GM10266 (cell line): ENCODE measurements around the gene RALGPS1.

Experiments
- DNase-seq: peaks from one replicate; pipeline ENCODE4 v3.0.0; 2012; ENCODE audit errors: extremely low spot score
- TF ChIP-seq, protein P1 (sequence below): IDR thresholded peaks from 2 replicates; pipeline ENCODE4 v1.5.1; 2012; ENCODE audit warnings: mild to moderate bottlenecking, low read depth; ENCODE audit not compliant: control insufficient read depth, insufficient read depth; ENCODE audit errors: missing control alignments

Gene RALGPS1

DNA sequence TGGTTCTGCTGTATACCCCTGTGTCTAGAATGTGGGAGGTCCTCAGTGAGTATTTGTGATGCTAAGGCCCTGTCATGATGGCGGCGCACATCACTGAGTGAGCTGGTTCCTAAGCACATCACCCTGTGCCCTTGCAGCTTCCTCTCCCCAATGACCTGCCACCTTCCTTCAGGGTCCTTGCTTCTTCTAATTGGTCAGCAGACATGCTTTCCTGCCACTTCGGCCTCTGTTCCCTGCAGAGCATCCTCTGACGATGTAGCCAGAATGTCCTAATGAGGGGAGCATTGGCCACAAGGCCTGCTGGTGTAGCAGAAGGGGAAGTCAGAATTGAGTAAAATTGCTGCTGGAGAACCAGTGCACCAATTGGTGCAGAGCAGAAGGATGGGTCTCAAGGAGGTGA, 238.9 kb downstream of the RALGPS1 start:
- TF ChIP-seq, protein P1, sequence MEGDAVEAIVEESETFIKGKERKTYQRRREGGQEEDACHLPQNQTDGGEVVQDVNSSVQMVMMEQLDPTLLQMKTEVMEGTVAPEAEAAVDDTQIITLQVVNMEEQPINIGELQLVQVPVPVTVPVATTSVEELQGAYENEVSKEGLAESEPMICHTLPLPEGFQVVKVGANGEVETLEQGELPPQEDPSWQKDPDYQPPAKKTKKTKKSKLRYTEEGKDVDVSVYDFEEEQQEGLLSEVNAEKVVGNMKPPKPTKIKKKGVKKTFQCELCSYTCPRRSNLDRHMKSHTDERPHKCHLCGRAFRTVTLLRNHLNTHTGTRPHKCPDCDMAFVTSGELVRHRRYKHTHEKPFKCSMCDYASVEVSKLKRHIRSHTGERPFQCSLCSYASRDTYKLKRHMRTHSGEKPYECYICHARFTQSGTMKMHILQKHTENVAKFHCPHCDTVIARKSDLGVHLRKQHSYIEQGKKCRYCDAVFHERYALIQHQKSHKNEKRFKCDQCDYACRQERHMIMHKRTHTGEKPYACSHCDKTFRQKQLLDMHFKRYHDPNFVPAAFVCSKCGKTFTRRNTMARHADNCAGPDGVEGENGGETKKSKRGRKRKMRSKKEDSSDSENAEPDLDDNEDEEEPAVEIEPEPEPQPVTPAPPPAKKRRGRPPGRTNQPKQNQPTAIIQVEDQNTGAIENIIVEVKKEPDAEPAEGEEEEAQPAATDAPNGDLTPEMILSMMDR: no peak
- no peak for DNase-seq

DNA sequence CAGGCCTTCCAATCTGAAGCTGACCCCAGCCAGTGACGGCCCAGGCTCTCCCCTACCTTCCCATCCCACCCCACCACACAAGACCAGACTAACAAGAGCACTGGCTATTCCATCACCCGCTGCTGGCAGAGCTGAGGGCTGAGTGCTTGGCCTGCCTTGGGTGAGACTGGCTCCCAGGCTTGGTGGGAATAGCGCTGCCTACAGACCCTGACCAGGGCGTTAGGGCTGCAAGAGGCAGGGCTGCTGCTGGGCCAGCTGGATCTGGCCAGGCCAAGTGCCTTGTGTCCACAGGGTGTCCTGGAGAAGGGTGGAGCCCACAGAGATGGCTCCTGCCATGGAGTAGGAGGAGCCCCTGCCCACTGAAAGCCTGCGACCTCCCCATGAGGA, 239.4 kb downstream of the RALGPS1 start:
- TF ChIP-seq, protein P1: no peak

DNA sequence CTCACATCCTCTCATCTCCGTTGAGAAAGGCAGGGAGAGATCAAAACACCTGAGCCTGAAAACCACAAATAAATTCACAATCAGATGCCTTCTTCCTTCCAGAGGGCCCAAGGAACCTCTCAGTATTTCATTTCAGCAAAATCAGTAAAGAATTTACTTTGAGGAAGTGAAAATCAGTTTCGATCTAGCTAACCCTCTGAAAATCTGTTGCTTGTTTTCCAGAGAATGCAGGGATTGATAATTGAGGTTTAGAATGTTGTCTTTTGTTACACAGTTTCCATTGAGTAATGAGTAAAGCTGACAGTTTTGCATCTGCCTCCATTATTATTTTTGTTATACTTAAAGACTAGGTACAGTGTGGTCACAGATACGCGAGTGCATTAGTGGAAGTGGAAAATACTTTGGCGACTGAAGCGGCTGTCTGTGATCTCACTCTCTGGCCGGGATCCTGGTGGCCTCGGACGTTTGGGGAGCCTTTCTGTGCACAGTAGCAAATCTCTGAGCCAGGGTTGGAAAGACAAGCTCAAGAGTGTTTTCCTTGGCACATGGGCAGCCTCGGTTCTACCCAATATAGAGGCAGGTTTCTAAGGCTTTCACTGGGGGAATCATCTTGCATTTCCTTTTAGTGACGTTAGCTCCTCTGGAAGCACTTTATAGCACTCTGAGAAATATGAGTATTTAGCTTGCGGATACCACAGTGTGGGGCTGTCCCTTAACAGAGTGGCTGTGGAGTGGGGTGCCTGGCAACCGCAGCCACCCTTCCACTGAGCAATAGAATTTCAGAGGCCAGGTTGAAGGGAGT, 240.0 kb downstream of the RALGPS1 start:
- TF ChIP-seq, protein P1: no peak
- DNase-seq: peak; percentile 41

More for the DNA sequence above, 239.4 kb downstream of the RALGPS1 start:
- DNase-seq: no peak

DNA sequence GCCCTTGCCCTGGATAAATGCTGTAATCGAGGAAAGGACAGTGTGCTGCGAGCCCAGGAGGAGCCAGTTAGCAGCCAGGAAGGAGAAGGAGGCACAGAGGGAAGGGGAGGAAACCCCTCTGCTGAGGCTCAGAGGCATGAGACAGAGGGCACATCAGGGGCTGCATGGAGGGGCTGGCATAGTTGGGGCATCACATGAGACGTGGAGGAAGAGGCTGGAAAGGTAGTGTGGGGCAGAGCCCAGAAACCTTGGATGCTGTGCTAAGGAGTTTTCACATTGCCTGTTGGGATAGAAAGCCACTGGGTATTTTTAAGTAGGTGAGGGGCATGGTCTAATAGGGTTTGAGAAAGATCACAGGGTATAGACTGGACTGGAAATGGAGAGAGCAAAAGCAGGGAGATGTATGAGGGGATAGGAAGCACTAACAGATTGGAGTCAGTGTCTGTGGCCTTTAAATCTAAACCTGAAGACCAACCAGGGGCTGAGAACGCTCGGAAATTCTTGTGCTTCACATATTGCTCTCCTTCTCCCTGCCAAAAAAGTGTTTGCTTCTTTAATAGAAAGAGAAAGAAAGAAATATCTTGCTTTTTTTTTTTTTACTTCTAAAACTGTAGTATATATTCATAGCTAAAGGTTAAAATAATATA, 240.9 kb downstream of the RALGPS1 start:
- TF ChIP-seq, protein P1: no peak
- DNase-seq: no peak

DNA sequence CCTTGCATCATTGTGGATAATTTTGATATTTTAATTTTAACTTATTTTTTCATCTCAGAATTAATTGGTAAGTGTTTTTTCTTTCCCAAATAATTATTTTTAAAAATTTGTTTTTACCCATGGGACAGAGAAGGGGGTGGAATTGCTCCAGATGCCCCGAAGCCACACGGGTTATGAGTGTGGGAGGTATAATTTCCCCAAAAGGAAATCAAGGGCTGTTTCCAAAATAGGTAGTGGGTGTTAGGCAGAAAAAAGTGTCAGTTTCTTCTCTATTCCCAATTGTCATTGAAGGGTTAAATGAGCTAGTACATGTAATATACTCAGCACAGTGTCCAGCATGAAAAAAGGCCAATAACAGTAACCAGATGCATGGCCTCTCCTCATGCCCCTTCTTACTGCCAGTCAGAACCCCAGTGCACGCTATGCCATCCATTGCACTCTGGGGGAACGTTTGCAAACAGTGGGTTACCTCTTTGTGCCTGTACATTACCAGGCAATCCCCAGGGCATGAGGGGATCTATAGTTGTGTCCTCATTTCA, 244.3 kb downstream of the RALGPS1 start:
- no peak for DNase-seq
- TF ChIP-seq, protein P1: no peak

DNA sequence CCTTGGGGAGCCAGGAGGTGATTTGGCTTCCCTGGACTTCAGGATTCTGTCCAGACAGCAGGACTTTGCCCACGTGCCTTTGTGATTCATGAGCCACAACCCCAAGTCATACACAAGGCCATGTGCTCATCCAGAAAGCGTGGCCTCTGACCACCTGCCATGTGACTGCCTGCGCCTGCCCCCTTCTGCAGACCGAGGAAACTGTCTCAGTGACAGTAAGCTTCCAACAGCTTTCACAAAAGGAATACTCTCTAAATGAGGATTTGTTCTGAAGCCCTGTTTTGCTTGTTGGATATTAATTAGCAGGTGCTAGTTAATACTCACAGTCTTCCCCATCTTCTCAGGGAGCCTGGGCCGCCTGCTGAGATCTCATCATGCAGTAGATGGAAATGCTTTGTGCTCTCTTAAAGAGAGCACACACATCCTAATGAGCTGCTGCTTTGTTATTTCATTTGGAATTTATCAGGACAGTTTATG, 244.8 kb downstream of the RALGPS1 start:
- TF ChIP-seq, protein P1: no peak
- DNase-seq: no peak
